DND-41 (cell line): ENCODE results near the gene RAPH1.

Source experiments
- EZH2 ChIP-seq: IDR thresholded peaks from 3 replicates; pipeline ENCODE4 v1.6.1; 2012; ENCODE audit warnings: borderline replicate concordance, low read depth, mild to moderate bottlenecking, moderate library complexity, low read length, inconsistent platforms; ENCODE audit not compliant: severe bottlenecking
- TF ChIP-seq, protein P1 (sequence below): IDR thresholded peaks from 2 replicates; pipeline ENCODE4 v1.5.1; 2012; ENCODE audit warnings: borderline replicate concordance, low read length, moderate library complexity, mild to moderate bottlenecking; ENCODE audit not compliant: poor library complexity, severe bottlenecking; ENCODE audit errors: extremely low read depth

DNA sequence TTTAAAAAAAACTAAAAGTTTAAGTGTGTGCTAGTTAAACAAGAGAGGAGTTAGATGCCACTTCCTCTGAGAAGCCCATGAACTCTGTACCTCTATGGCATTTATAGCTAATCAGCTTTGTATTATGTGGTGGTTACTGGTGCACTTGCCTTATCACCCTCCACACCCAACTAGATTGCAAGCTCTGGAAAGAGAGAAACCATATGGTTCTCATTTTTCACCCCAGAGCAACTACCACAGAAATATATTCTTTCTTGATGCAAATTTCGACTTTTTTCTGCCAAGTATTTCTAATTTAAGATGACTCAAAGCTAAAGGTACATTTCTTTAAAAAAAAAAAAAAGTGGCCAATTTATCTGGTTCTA is 24.2 kb downstream of the RAPH1 start:
- TF ChIP-seq, protein P1, sequence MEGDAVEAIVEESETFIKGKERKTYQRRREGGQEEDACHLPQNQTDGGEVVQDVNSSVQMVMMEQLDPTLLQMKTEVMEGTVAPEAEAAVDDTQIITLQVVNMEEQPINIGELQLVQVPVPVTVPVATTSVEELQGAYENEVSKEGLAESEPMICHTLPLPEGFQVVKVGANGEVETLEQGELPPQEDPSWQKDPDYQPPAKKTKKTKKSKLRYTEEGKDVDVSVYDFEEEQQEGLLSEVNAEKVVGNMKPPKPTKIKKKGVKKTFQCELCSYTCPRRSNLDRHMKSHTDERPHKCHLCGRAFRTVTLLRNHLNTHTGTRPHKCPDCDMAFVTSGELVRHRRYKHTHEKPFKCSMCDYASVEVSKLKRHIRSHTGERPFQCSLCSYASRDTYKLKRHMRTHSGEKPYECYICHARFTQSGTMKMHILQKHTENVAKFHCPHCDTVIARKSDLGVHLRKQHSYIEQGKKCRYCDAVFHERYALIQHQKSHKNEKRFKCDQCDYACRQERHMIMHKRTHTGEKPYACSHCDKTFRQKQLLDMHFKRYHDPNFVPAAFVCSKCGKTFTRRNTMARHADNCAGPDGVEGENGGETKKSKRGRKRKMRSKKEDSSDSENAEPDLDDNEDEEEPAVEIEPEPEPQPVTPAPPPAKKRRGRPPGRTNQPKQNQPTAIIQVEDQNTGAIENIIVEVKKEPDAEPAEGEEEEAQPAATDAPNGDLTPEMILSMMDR, result no peak
- no peak for TF ChIP-seq EZH2
